ENCODE measurements around the gene PLXNC1. TPM values are rescaled to one million over a fixed set of nuclear protein-coding genes. Genes with fewer than 3 reads are reported as not detected.

Gene PLXNC1
- total and polyA plus RNA-seq, 4 donors, result 0.71 to 12.0 (median 3.3) TPM

GRCh38 chr12:94353130-94353529, 204.8 kb downstream of the PLXNC1 start:
- WGBS, result 97% methylated on average over 1 of the region's 1 CpG
- TF ChIP-seq RXRA (IDR thresholded peaks at IDR 0.05) (no peak), HNF4A (conservative IDR thresholded peaks at IDR 0.05) (no peak), RAD21 (IDR thresholded peaks at IDR 0.05) (no peak), ZBTB33 (IDR thresholded peaks at IDR 0.05) (no peak), ATF3 (IDR thresholded peaks at IDR 0.05) (no peak), NR2F2 (IDR thresholded peaks at IDR 0.05) (no peak), FOXA2 (IDR thresholded peaks at IDR 0.05) (no peak), FOXA1 (IDR thresholded peaks at IDR 0.05) (no peak)
- TF ChIP-seq, protein P1, sequence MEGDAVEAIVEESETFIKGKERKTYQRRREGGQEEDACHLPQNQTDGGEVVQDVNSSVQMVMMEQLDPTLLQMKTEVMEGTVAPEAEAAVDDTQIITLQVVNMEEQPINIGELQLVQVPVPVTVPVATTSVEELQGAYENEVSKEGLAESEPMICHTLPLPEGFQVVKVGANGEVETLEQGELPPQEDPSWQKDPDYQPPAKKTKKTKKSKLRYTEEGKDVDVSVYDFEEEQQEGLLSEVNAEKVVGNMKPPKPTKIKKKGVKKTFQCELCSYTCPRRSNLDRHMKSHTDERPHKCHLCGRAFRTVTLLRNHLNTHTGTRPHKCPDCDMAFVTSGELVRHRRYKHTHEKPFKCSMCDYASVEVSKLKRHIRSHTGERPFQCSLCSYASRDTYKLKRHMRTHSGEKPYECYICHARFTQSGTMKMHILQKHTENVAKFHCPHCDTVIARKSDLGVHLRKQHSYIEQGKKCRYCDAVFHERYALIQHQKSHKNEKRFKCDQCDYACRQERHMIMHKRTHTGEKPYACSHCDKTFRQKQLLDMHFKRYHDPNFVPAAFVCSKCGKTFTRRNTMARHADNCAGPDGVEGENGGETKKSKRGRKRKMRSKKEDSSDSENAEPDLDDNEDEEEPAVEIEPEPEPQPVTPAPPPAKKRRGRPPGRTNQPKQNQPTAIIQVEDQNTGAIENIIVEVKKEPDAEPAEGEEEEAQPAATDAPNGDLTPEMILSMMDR (IDR thresholded peaks at IDR 0.05; ENCODE audit: low read depth, low read length, missing input control), result no peak
- TF ChIP-seq, protein P2, sequence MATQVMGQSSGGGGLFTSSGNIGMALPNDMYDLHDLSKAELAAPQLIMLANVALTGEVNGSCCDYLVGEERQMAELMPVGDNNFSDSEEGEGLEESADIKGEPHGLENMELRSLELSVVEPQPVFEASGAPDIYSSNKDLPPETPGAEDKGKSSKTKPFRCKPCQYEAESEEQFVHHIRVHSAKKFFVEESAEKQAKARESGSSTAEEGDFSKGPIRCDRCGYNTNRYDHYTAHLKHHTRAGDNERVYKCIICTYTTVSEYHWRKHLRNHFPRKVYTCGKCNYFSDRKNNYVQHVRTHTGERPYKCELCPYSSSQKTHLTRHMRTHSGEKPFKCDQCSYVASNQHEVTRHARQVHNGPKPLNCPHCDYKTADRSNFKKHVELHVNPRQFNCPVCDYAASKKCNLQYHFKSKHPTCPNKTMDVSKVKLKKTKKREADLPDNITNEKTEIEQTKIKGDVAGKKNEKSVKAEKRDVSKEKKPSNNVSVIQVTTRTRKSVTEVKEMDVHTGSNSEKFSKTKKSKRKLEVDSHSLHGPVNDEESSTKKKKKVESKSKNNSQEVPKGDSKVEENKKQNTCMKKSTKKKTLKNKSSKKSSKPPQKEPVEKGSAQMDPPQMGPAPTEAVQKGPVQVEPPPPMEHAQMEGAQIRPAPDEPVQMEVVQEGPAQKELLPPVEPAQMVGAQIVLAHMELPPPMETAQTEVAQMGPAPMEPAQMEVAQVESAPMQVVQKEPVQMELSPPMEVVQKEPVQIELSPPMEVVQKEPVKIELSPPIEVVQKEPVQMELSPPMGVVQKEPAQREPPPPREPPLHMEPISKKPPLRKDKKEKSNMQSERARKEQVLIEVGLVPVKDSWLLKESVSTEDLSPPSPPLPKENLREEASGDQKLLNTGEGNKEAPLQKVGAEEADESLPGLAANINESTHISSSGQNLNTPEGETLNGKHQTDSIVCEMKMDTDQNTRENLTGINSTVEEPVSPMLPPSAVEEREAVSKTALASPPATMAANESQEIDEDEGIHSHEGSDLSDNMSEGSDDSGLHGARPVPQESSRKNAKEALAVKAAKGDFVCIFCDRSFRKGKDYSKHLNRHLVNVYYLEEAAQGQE (IDR thresholded peaks at IDR 0.05), result no peak
- Histone ChIP-seq H3K9me3 (ENCODE audit: control insufficient read depth in 4 of 4, low read length in 3 of 4) (peaks cover 15 to 46% (median 21%) of the 10 kb centered on the region in 4 donors), H3K4me3 (ENCODE audit: low read depth in 1 of 3, low read length in 3 of 3) (no peak overlapping the region), H3K27ac (ENCODE audit: low read depth in 1 of 2, low read length in 2 of 2) (no peak overlapping the region), H3K4me1 (ENCODE audit: control insufficient read depth in 4 of 4, insufficient read depth in 4 of 4, low read length in 3 of 4) (no peaks in the 10 kb centered on the region), H3K27me3 (ENCODE audit: control insufficient read depth in 4 of 4, insufficient read depth in 4 of 4, low read length in 3 of 4) (no peaks in the 10 kb centered on the region), H3K36me3 (ENCODE audit: control insufficient read depth in 4 of 4, insufficient read depth in 3 of 4, low read depth in 1 of 4, low read length in 3 of 4) (peaks cover 0 to 18% (median 1%) of the 10 kb centered on the region in 4 donors), H3K9ac (ENCODE audit: low read depth in 1 of 2, low read length in 2 of 2) (no peak overlapping the region)
- no peak for DNase-seq (ENCODE audit: low spot score)
